Karpas-422 (cell line): ENCODE data around the gene ZNF724. TPM values are rescaled to one million over a fixed set of nuclear protein-coding genes. Genes with fewer than 3 reads are reported as not detected.

ENCODE experiments used
- DNase-seq: peaks from one replicate; pipeline ENCODE4 v3.0.0-alpha.2; 2015
- H2AFZ ChIP-seq: fragments of 200-600 bp; sonication (generic); 2 replicates; pipeline ENCODE4 v1.6.1; 2014; ENCODE audit warnings: antibody characterized with exemption, low read length, mixed read lengths
- H3K27ac ChIP-seq: fragments of 200-600 bp; sonication (generic); 2 replicates; pipeline ENCODE4 v1.5.1; 2014; ENCODE audit warnings: mild to moderate bottlenecking, low read length, moderate library complexity
- H3K27me3 ChIP-seq: fragments of 200-600 bp; sonication (generic); 2 replicates; pipeline ENCODE4 v1.6.1; 2014; ENCODE audit warnings: low read length, mixed read lengths
- H3K36me3 ChIP-seq: fragments of 200-600 bp; sonication (generic); 2 replicates; pipeline ENCODE4 v1.6.1; 2014; ENCODE audit warnings: low read length, mixed read lengths; ENCODE audit not compliant: insufficient read depth
- H3K4me1 ChIP-seq: fragments of 200-600 bp; sonication (generic); 2 replicates; pipeline ENCODE4 v1.6.1; 2014; ENCODE audit warnings: mild to moderate bottlenecking, low read length, mixed read lengths
- H3K4me2 ChIP-seq: fragments of 200-600 bp; sonication (generic); 2 replicates; pipeline ENCODE4 v1.6.1; 2014; ENCODE audit warnings: low read length, low read depth, mild to moderate bottlenecking; ENCODE audit not compliant: poor library complexity, severe bottlenecking
- H3K4me3 ChIP-seq: fragments of 200-600 bp; sonication (generic); 2 replicates; pipeline ENCODE4 v1.5.1; 2014; ENCODE audit warnings: mild to moderate bottlenecking, antibody characterized with exemption, low read length, mixed read lengths
- H3K79me2 ChIP-seq: fragments of 200-600 bp; sonication (generic); 2 replicates; pipeline ENCODE4 v1.6.1; 2014; ENCODE audit warnings: mild to moderate bottlenecking, low read length, mixed read lengths
- H3K9ac ChIP-seq: fragments of 200-600 bp; sonication (generic); 2 replicates; pipeline ENCODE4 v1.6.0; 2014; ENCODE audit warnings: low read length
- H3K9me2 ChIP-seq: fragments of 200-600 bp; sonication (generic), shearing (Covaris generic); replicated peaks from 2 replicates; pipeline ENCODE4 v1.6.0; 2014; ENCODE audit warnings: mild to moderate bottlenecking, low read length, moderate library complexity; ENCODE audit not compliant: insufficient read depth
- H3K9me3 ChIP-seq: fragments of 300-700, 200-600 bp; sonication (generic); 2 replicates; pipeline ENCODE4 v1.6.1; 2014; ENCODE audit warnings: low read length, mixed read lengths
- H4K20me1 ChIP-seq: fragments of 200-600 bp; sonication (generic); 2 replicates; pipeline ENCODE4 v1.6.1; 2014; ENCODE audit warnings: mild to moderate bottlenecking, antibody characterized with exemption, low read length, low read depth; ENCODE audit not compliant: insufficient read depth
- small RNA-seq: library from RNA; depleted of rRNA; stranded (forward); fragments of <200 nt; gene quantifications from one replicate; pipeline ENCODE3, GENCODE V24; 2014
- total RNA-seq: library from RNA; depleted of rRNA; stranded (reverse); fragments of >200 nt; shearing (Covaris generic); gene quantifications from 2 replicates; pipeline ENCODE4 v1.2.3, GENCODE V29; 2014; ENCODE audit warnings: low replicate concordance; rRNA removed

Gene ZNF724
- total RNA-seq, 1 experiment from 2014 or later = 10.8 TPM

- Histone ChIP-seq H2AFZ (no peak overlapping the region), H3K9me2 (no peaks in the 10 kb centered on the region), H3K4me1 (no peaks in the 10 kb centered on the region), H3K36me3 (no peaks in the 10 kb centered on the region), H3K9ac (no peak overlapping the region), H3K79me2 (no peaks in the 10 kb centered on the region), H3K27me3 (no peaks in the 10 kb centered on the region), H3K4me3 (no peak overlapping the region), H4K20me1 (no peaks in the 10 kb centered on the region), H3K27ac (no peak overlapping the region), H3K9me3 (peaks cover 9% of the 10 kb centered on the region), H3K4me2 (no peak overlapping the region)
- DNase-seq = no peak
These were observed 46.3 kb downstream of the ZNF724 start for GRCh38 chr19:23203841-23204344.

- Histone ChIP-seq H3K4me1 (no peaks in the 10 kb centered on the region), H3K79me2 (no peaks in the 10 kb centered on the region), H2AFZ (no peak overlapping the region), H3K9ac (no peak overlapping the region), H4K20me1 (no peaks in the 10 kb centered on the region), H3K4me2 (no peak overlapping the region), H3K36me3 (no peaks in the 10 kb centered on the region), H3K27ac (no peak overlapping the region), H3K27me3 (no peaks in the 10 kb centered on the region), H3K4me3 (no peak overlapping the region), H3K9me3 (peaks cover 6% of the 10 kb centered on the region; the same call in 1 of the 2 replicates), H3K9me2 (no peaks in the 10 kb centered on the region)
- no peak for DNase-seq
These were observed 59.9 kb downstream of the ZNF724 start for GRCh38 chr19:23190341-23190740.

- no peaks in the 10 kb centered on the region for H3K36me3 ChIP-seq
- no peaks in the 10 kb centered on the region for H3K4me1 ChIP-seq
- no peak overlapping the region for H3K27ac ChIP-seq
- H4K20me1 ChIP-seq = no peaks in the 10 kb centered on the region
- H3K4me3 ChIP-seq = no peak overlapping the region
- H3K9ac ChIP-seq = no peak overlapping the region
- H3K4me2 ChIP-seq = no peak overlapping the region
- H3K9me2 ChIP-seq = no peaks in the 10 kb centered on the region
- no peak overlapping the region for H2AFZ ChIP-seq
- no peaks in the 10 kb centered on the region for H3K79me2 ChIP-seq
- DNase-seq = no peak
- no peaks in the 10 kb centered on the region for H3K27me3 ChIP-seq
- H3K9me3 ChIP-seq = peaks cover 3% of the 10 kb centered on the region; the same call in 1 of the 2 replicates
These were observed 66.9 kb downstream of the ZNF724 start for GRCh38 chr19:23183251-23183650.

Small RNA genes lying within 50 kb of the gene (small RNA-seq; reads per million reads assigned to genes)
- gene VN1R91P = not detected

Other genes starting within 250 kb of the ZNF724 start
- gene ZNF728, start 247.2 kb downstream of the ZNF724 start, total RNA-seq = not detected in 2 replicates
- gene ZNF730, start 133.4 kb downstream of the ZNF724 start, total RNA-seq = 5.8 and 33.9 TPM in 2 replicates
- gene ZNF91, start 145.1 kb upstream of the ZNF724 start, total RNA-seq = 39.4 and 98.5 TPM in 2 replicates